GM19043 (cell line): Measurements from ENCODE around the gene SLC29A3.

Source experiments
- ATAC-seq: cut with Tn5 transposase; IDR thresholded peaks from one replicate; pipeline ENCODE4 v1.9.1; 2021; ENCODE audit warnings: low read depth; ENCODE audit not compliant: unreplicated experiment

The SLC29A3 gene

DNA sequence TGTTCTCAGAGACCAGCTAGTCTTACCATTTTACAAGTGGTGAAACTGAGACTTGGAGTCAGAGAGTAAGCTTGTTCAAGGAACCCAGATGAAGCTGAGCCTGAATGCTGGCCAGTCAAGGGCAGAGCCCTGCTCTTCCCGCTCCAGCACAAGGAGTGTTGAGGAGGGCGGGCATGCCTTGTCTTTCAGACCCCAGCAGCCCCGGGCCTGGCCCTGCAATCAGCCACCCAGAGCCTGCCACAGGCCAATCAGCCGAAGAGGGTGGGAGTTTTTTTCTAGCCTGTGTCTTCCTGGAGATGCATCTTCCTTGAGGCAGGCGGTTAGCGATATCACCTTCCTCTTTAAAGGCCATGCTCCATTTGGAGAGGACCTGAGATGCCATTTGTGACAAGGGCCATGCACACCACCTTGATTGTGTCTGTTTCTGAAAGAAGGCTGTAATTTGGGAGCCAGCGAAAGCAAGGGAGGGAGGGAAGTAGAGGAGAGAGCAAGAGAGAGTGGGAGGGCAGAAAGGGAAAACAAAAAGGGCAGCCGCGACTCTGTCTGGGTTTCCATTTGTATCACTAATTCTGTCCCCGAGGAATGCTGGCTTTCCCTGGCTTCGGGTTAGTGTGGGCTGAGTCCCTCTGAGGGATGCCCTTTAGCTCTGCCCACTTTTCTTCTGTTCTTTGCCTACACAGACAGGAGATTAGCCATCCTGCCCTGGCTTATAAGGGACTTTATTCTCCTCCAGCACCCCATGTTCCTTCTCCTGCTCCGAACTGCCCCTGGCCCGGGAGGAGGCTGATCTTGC, 85.6 kb downstream of the SLC29A3 start:
- ATAC-seq: no peak

- no peak for ATAC-seq
These were observed 87.8 kb downstream of the SLC29A3 start for GRCh38 chr10:71406878-71407277.

- ATAC-seq: no peak
These were observed 89.6 kb downstream of the SLC29A3 start for GRCh38 chr10:71408436-71409225.

DNA sequence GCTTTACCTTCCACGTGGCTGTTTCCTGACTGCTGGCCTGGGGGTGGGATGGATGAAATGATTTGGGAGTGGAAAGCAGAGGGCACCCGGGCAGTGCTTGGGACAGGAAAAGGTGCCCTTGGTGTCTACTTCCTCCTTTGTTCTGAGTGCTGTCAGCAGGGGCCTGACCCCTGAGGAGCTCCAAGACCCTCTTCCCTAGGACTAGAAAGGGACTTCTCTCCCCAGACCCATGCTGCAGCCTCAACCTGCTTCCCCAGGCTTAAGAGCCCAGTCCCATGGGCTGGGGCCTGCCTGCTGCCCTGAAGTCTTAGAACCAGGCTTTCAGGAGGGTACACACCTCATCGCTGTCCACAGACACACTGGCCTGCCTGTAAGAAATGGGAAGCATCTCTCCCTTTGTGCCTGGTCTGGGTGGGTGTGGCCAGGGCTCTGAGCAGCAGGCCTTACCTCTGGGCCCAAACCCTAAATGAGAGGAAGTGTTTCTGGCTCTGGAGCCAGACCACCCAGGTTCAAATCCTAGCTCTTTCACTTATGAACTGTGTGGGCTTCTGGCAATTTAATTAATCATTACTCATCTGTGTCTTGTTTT, 90.6 kb downstream of the SLC29A3 start:
- no peak for ATAC-seq
